BLaER1 (cell line): ENCODE data around the gene ZNF331.

ENCODE experiments used
- H3K27ac ChIP-seq: shearing (Covaris generic); formaldehyde crosslinking; 2 replicates; pipeline ENCODE4 v1.8.1; 2022
- H3K27me3 ChIP-seq: shearing (Covaris generic); formaldehyde crosslinking; 2 replicates; pipeline ENCODE4 v1.8.1; 2022
- H3K36me3 ChIP-seq: shearing (Covaris generic); formaldehyde crosslinking; 2 replicates; pipeline ENCODE4 v1.8.1; 2022
- H3K4me1 ChIP-seq: shearing (Covaris generic); formaldehyde crosslinking; 2 replicates; pipeline ENCODE4 v1.8.1; 2022
- H3K4me2 ChIP-seq: shearing (Covaris generic); formaldehyde crosslinking; 2 replicates; pipeline ENCODE4 v1.8.1; 2022
- H3K4me3 ChIP-seq: shearing (Covaris generic); formaldehyde crosslinking; 2 replicates; pipeline ENCODE4 v1.8.1; 2022
- H3K9ac ChIP-seq: shearing (Covaris generic); formaldehyde crosslinking; 2 replicates; pipeline ENCODE4 v1.8.1; 2022
- H3K9me3 ChIP-seq: shearing (Covaris generic); formaldehyde crosslinking; 2 replicates; pipeline ENCODE4 v1.8.1; 2022
- H4K20me1 ChIP-seq: shearing (Covaris generic); formaldehyde crosslinking; 2 replicates; pipeline ENCODE4 v1.8.1; 2022
- Cebpa-rat ChIP-seq: shearing (Covaris generic); IDR thresholded peaks from 2 replicates; pipeline ENCODE4 v1.8.1; 2022

The ZNF331 gene

DNA sequence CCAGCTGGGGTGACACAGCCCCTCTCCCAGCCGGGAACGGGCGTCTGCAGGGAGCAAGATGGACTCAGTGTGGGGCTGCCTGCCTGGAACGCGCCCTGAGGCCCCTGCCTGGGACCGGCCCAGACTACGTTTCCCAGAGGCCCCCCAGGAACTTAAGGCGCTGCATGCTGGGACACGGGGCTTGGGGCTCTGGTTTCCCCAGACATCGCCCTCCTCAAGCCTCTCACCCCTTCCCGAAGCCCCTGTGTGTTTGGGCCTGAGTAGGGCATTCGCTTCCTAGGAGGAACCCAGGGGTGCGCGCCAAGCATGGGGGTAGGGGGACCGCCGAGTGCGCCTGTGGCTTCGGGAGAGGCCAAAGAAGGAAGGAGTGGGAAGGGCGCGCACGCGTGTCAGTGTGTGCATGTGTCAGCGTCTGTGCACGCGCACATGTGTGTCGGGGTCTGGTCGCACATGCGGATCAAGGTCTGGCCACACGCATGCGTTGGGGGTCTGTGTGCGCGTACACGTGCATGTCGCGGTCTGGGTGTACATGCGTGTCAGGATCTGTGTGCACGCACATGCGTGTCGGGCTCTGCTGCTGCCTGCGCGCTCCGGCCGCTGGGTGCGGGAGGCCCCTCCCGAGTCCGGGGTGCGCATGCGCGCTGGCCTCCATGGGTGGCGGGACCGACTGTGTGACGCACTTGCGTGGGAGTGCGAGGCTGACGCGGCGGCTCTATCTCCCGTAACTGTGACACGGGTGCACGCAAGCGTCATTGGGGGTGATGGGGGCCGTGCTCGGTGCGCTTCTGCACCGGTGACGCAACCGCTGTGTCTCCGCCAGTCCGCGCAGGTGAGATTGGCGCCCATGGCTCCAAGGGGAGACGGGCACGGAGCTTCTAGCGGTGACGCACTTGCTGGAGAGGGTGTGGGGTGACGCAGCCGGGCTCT is 16.2 kb downstream of the ZNF331 start:
- Histone ChIP-seq H3K36me3 (peaks cover 30% of the 10 kb centered on the region), H3K4me1 (0 out of 2 replicates have a peak, but pooled peaks cover 7% of the 10 kb centered on the region), H3K27ac (peak overlapping the region; percentile 50), H3K9ac (peak overlapping the region; percentile 72), H3K4me2 (peak overlapping the region; percentile 80), H4K20me1 (no peaks in the 10 kb centered on the region; the same call in 1 of the 2 replicates), H3K9me3 (no peaks in the 10 kb centered on the region), H3K27me3 (no peaks in the 10 kb centered on the region), H3K4me3 (peak overlapping the region; percentile 71)
- TF ChIP-seq Cebpa-rat = 0 out of 2 replicates have a peak, but pooled peaks have one; percentile 8

DNA sequence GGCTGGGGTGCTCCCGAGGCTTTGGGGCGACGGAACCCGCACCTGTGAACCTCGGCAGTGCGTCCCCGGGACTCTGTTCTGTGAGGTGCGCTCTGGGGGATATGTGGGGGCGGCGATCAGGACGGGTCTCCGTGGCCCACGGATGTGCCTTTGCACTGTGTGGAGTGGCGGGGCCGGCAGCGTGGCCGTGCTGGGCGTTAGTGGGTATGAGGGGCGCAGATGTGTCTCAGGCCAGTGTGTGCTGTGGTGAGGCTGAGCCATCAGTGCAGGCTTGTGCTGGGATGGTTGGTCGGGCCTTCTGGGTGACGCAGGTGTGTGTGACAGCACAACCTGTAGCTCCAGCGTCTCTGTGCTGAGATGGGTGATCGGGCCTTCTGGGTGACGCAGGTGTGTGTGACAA is 16.9 kb downstream of the ZNF331 start:
- 0 out of 2 replicates have a peak, but pooled peaks cover 7% of the 10 kb centered on the region for H3K4me1 ChIP-seq
- H4K20me1 ChIP-seq = no peaks in the 10 kb centered on the region; the same call in 1 of the 2 replicates
- no peaks in the 10 kb centered on the region for H3K9me3 ChIP-seq
- peak overlapping the region; percentile 80 for H3K4me2 ChIP-seq
- peak overlapping the region; percentile 50 for H3K27ac ChIP-seq
- peak overlapping the region; percentile 72 for H3K9ac ChIP-seq
- TF ChIP-seq Cebpa-rat = no peak
- H3K27me3 ChIP-seq = no peaks in the 10 kb centered on the region
- H3K36me3 ChIP-seq = peaks cover 34% of the 10 kb centered on the region
- peak overlapping the region; percentile 71 for H3K4me3 ChIP-seq

DNA sequence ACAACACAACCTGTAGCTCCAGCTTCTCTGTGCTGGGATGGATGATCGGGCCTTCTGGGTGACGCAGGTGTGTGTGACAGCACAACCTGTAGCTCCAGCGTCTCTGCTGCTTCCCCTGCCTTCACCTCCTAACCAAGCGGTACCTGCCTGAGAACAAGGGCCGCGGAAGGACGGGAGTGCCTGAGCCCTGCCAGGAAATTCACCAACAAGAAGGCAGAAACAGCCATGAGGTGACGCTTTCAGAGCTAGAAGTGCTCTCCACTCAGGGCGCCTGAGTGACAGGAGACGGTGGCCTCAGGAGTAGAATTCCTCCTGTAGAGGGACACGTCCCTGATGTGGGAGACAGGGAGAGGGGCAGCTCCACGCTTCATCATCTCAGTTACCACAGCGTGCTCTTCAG is 17.4 kb downstream of the ZNF331 start:
- no peaks in the 10 kb centered on the region for H3K9me3 ChIP-seq
- no peak for TF ChIP-seq Cebpa-rat
- H3K9ac ChIP-seq = no peak overlapping the region
- H3K27me3 ChIP-seq = no peaks in the 10 kb centered on the region
- H4K20me1 ChIP-seq = no peaks in the 10 kb centered on the region; the same call in 1 of the 2 replicates
- H3K36me3 ChIP-seq = peaks cover 36% of the 10 kb centered on the region
- 0 out of 2 replicates have a peak, but pooled peaks cover 7% of the 10 kb centered on the region for H3K4me1 ChIP-seq
- H3K4me2 ChIP-seq = 0 out of 2 replicates have a peak overlapping the region, but pooled peaks have one; percentile 80
- H3K4me3 ChIP-seq = 0 out of 2 replicates have a peak overlapping the region, but pooled peaks have one; percentile 71
- no peak overlapping the region for H3K27ac ChIP-seq

DNA sequence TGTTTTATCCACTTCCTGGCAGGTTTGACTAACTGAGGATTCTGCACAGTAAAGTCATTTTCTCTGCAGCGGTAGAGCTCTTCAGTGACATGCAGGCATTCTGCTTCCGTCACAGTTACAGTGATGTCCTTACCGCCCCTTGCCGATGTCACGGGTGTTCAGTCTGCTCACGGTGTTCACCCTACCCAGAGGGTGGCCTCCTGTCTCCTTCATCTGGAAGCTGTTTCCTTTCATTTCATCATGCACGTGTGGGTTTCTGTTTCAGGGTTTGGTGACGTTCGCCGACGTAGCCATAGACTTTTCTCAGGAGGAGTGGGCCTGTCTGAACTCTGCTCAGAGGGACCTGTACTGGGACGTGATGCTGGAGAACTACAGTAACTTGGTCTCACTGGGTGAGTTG is 33.4 kb downstream of the ZNF331 start:
- H3K4me3 ChIP-seq = no peak overlapping the region
- no peaks in the 10 kb centered on the region for H3K4me1 ChIP-seq
- peaks cover 90% of the 10 kb centered on the region for H3K36me3 ChIP-seq
- no peak for TF ChIP-seq Cebpa-rat
- H3K9me3 ChIP-seq = peaks cover 37% of the 10 kb centered on the region
- no peaks in the 10 kb centered on the region for H4K20me1 ChIP-seq
- no peak overlapping the region for H3K4me2 ChIP-seq
- H3K27ac ChIP-seq = no peak overlapping the region
- no peak overlapping the region for H3K9ac ChIP-seq
- H3K27me3 ChIP-seq = no peaks in the 10 kb centered on the region

DNA sequence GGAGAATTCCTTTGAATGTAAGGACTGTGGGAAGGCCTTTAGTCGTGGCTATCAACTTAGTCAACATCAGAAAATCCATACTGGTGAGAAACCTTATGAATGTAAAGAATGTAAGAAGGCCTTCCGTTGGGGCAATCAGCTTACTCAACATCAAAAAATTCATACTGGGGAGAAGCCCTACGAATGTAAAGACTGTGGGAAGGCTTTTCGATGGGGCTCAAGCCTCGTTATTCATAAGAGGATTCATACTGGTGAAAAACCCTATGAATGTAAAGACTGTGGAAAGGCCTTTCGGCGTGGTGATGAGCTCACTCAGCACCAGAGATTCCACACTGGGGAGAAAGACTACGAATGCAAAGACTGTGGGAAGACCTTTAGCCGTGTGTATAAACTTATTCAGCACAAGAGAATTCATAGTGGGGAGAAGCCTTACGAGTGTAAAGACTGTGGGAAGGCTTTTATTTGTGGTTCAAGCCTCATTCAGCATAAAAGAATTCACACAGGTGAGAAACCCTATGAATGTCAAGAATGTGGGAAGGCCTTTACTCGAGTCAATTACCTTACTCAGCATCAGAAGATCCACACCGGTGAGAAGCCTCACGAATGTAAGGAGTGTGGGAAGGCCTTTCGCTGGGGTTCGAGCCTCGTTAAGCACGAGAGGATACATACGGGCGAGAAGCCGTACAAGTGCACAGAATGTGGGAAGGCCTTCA is 39.2 kb downstream of the ZNF331 start:
- H3K36me3 ChIP-seq = peaks cover 84% of the 10 kb centered on the region
- H3K9ac ChIP-seq = no peak overlapping the region
- H3K4me1 ChIP-seq = no peaks in the 10 kb centered on the region

DNA sequence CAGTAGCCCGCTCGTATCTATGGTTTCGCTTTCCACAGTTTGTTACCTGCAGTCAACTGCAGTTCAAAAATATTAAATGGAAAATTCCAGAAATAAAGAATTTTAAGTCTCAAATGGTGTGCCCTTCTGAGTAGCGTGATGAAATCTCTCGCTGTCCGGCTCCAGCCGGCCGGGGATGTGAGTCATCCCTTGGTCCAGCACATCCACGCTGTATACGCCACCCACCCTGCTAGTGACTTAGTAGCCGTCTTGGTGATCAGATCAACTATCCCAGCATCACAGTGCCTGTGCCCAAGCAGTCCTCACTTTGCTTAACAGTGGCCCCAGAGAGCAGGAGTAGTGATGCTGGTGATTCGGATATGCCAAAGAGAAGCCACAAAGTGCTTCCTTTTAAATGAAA is 40.0 kb downstream of the ZNF331 start:
- no peaks in the 10 kb centered on the region for H3K27me3 ChIP-seq
- H3K4me1 ChIP-seq = no peaks in the 10 kb centered on the region
- peak overlapping the region; percentile 40 for H3K4me3 ChIP-seq
- H3K9ac ChIP-seq = no peak overlapping the region
- no peaks in the 10 kb centered on the region for H4K20me1 ChIP-seq
- H3K9me3 ChIP-seq = peaks cover 89% of the 10 kb centered on the region
- no peak overlapping the region for H3K27ac ChIP-seq
- peaks cover 76% of the 10 kb centered on the region for H3K36me3 ChIP-seq
- H3K4me2 ChIP-seq = no peak overlapping the region
- no peak for TF ChIP-seq Cebpa-rat

More for the DNA sequence above, 39.2 kb downstream of the ZNF331 start:
- TF ChIP-seq Cebpa-rat = no peak
- Histone ChIP-seq H3K9me3 (peaks cover 89% of the 10 kb centered on the region), H3K4me3 (peak overlapping the region; percentile 40), H3K27me3 (no peaks in the 10 kb centered on the region), H4K20me1 (no peaks in the 10 kb centered on the region), H3K4me2 (no peak overlapping the region), H3K27ac (no peak overlapping the region)

DNA sequence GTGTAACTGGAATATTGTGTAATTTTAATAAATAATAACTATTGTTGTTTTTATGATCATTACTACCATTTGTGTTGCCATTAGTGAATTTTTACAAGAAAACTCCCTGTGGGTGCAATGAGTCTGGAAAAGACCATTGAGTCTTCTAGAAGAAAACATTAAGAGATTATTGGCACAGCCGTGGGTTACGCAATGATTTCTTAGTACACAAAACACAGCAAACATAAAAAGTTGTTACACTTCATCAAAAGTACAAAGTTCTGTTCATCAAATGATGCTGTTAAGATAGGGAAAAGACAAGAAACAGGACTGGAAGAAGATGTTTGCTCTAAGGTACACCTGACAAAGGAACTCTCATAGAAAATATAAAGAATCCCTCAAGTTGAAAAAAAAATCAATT is 41.6 kb downstream of the ZNF331 start:
- no peak overlapping the region for H3K27ac ChIP-seq
- H3K4me3 ChIP-seq = no peak overlapping the region
- H3K36me3 ChIP-seq = peaks cover 61% of the 10 kb centered on the region
- H3K9me3 ChIP-seq = peaks cover 74% of the 10 kb centered on the region
- TF ChIP-seq Cebpa-rat = peak; percentile 21; the same call in 1 of the 2 replicates
- H4K20me1 ChIP-seq = no peaks in the 10 kb centered on the region
- H3K9ac ChIP-seq = no peak overlapping the region
- H3K27me3 ChIP-seq = no peaks in the 10 kb centered on the region
- H3K4me2 ChIP-seq = no peak overlapping the region
- H3K4me1 ChIP-seq = no peaks in the 10 kb centered on the region

DNA sequence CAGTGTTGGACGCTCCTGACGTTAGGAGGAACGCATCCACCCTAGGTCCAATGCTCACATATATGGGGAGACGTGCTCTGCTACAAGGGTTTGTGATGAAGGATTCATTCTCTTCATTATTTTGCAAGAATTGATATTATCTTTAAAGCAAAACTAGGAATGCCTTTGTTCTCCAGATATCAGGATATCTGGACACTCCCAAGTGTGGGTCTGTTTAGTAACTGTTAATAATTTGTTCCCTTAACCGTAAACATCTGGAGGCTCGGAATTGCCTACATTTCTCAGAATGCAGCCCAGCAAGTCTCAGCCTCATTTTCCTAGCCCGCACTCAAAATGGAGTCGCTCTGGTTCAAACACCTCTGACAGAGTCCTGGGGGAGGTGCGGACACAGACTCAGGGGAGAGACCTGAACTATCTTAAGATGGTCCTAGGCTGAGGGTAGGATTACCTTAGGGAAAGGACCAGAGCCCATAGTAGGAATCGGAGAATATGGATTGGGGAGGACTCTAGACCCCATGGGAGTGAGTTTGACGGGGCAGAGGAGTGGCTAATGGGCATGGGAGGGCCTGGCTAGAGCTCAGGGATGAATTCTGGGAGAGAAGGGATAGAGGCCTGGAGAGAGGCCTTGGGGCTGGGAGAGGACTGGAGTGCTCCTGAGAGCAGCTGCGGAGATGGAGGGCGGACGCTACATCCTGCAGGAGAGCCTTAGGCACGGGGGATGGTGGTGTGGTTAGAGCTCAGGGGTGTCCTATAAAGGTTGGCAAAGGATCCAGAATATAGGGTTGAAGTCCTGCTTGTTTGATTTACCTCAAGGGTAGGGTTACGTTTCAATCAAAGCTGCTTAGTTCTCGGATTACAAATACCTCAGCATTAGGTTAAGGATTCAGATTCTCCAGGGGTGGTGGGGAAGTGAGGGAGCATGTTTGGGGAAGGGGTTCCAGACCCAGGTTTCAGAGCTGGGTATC is 43.2 kb downstream of the ZNF331 start:
- Histone ChIP-seq H4K20me1 (no peaks in the 10 kb centered on the region), H3K4me1 (no peaks in the 10 kb centered on the region), H3K4me3 (no peak overlapping the region), H3K4me2 (no peak overlapping the region), H3K9ac (no peak overlapping the region), H3K27me3 (no peaks in the 10 kb centered on the region), H3K27ac (no peak overlapping the region), H3K9me3 (peaks cover 57% of the 10 kb centered on the region), H3K36me3 (peaks cover 44% of the 10 kb centered on the region)
- TF ChIP-seq Cebpa-rat = no peak

DNA sequence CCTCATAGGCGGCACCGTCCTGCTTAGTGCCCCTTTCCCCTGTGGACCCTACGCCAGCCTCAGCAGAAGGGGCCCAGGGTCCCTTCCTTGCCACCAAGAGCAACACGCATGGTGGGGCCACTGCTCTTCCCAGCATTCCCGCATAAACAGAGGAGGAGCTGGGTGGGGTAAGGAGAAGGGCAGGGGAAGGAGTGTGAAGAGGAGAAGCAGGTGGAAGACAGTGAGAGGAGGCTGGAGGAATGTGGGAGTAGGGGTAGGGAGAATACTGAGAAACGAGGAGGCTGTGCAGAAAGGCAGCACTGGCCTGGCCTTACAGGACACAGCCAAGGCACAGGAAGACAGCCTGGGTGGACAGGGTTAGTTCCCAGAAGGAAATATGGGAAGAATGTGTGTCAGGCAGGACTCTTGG is 43.9 kb downstream of the ZNF331 start:
- TF ChIP-seq Cebpa-rat = no peak
- peaks cover 37% of the 10 kb centered on the region for H3K36me3 ChIP-seq
- no peaks in the 10 kb centered on the region for H4K20me1 ChIP-seq
- no peaks in the 10 kb centered on the region for H3K4me1 ChIP-seq
- no peaks in the 10 kb centered on the region for H3K27me3 ChIP-seq
- H3K27ac ChIP-seq = no peak overlapping the region
- H3K9ac ChIP-seq = no peak overlapping the region
- H3K4me2 ChIP-seq = no peak overlapping the region
- H3K4me3 ChIP-seq = no peak overlapping the region
- peaks cover 50% of the 10 kb centered on the region for H3K9me3 ChIP-seq
